GM10266 (cell line): Measurements from ENCODE around the gene PCDH8.

ENCODE experiments used
- DNase-seq: peaks from one replicate; pipeline ENCODE4 v3.0.0; 2012; ENCODE audit errors: extremely low spot score
- CTCF ChIP-seq: IDR thresholded peaks from 2 replicates; pipeline ENCODE4 v1.5.1; 2012; ENCODE audit warnings: mild to moderate bottlenecking, low read depth; ENCODE audit not compliant: control insufficient read depth, insufficient read depth; ENCODE audit errors: missing control alignments

Gene PCDH8

GRCh38 chr13:52884429-52885010, 36.1 kb upstream of the PCDH8 start:
- DNase-seq: no peak
- TF ChIP-seq CTCF: no peak

- no peak for DNase-seq
- no peak for TF ChIP-seq CTCF
These were observed 34.3 kb upstream of the PCDH8 start for GRCh38 chr13:52882785-52883184.

- TF ChIP-seq CTCF: no peak
- DNase-seq: no peak
These were observed 31.7 kb upstream of the PCDH8 start for GRCh38 chr13:52879950-52880741.

DNA sequence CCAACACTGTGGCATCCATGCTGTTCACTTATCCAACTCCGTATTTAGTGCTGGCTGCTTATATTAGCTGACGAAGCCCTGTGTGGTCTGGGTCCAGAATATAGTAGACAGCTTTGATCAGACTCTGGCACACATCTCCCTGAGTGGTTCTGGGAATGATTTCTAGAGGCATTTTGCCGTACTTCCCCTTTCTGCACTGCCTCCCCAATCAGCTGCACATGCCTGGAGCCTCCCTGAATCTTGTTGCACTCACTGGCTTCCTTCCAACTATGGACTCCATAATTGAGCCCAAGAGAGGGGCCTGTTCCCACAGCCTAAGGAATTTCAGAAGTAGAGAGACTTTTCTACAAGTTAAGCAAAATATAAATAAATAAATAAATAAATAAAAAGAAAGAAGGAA, 30.4 kb upstream of the PCDH8 start:
- no peak for DNase-seq

GRCh38 chr13:52870143-52870542, 21.7 kb upstream of the PCDH8 start:
- TF ChIP-seq CTCF: no peak
- no peak for DNase-seq

More for the DNA sequence above, 30.4 kb upstream of the PCDH8 start:
- no peak for TF ChIP-seq CTCF

GRCh38 chr13:52869621-52870020, 21.2 kb upstream of the PCDH8 start:
- TF ChIP-seq CTCF: no peak
- DNase-seq: no peak

GRCh38 chr13:52869050-52869449, 20.6 kb upstream of the PCDH8 start:
- DNase-seq: no peak
- no peak for TF ChIP-seq CTCF
